HG03095 (cell line): Measurements from ENCODE around the gene HOXD1.

Experiments
- ATAC-seq: cut with Tn5 transposase; IDR thresholded peaks from one replicate; pipeline ENCODE4 v1.9.1; 2021; ENCODE audit warnings: moderate library complexity; ENCODE audit not compliant: unreplicated experiment

HOXD1 gene

DNA sequence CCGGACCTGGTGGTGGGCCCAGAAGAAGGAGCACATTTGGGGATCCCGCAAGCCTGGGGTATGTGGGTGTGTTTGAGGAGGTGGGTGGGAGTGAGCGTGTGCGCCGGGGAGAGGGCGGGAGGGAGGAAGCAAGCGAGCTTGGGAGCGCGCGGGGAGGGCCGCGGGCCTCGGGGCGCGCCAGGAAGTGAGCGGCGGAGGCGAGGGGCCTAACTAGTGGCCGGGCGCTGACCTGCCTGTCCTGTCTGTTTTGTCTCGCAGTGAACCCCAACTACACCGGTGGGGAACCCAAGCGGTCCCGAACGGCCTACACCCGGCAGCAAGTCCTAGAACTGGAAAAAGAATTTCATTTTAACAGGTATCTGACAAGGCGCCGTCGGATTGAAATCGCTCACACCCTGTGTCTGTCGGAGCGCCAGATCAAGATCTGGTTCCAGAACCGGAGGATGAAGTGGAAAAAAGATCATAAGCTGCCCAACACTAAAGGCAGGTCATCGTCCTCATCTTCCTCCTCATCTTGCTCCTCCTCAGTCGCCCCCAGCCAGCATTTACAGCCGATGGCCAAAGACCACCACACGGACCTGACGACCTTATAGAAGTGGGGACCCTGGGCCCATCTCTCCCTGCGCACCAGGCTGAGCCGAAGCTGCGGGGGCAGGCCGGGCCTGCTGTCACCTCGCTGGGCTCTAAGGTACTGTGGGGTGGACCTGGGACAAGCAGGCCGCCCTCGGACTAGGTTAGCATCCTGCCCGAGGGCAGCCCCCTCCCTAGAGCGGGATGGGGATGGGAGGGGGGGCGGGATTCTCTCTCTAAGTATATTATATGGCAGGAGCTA lies 35.9 kb upstream of the HOXD1 start:
- ATAC-seq = no peak

DNA sequence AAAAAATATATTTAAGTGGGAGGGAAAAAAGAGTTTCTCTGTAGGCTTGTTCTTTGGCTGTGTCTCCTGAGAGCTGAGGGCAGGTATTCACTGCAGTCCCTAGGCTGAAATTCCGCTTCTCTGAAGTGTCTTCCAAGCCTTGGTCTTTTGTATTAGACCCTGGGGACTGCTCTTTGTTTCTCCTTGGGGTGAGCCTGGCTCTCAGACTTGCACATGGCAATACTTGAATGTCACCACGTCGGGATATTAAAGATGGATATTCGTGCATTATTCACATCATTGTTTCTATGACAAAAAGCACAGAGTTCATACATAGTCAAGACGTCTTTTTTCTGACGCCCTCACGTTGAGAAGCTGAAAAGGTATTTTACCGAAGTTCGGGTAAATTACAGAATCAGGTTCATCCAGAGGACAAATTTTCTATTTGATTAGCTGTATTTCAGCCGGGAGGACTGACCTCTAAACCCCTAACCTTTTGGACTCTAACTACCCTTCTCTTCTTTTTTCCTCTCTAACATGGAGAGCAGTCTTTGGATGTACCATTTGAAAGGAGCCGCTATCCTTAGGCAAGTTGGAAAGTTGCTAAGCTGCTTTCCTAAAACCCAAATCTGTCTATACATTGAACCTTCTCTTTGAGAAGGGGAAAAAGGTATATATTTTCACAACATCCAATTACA lies 33.8 kb upstream of the HOXD1 start:
- ATAC-seq = no peak

DNA sequence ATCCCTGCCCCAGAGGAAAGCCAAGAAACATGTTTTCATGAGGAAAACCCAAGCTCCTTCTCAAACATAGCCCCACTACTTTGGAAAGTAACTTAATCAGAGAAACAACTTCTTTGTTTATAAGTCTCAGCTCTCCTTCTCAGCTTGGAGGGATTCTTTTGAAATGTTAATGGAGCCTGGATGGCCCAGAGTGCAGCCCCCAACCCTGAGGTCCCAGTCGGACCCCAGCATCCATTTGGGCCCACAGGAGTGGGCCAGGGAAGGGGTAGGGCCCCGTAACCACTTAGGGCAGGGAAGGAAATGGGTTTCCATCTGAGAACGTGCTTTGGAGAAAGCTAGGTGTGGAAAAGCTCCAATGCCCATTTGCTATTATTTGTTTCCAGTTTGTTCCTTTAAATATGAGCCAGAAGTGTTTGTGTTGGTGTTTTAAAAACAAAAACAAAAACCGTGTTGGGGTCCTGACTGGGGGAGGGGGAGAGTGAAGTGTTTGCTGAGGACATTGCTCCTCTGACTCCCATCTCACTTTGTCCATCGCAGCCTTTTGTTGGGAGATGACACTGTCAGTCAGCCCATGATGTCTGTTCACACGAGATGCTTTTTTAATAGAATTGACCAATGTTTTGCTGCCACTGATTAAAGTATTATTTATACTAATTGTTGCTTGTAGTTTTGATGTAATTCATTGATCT lies 33.0 kb upstream of the HOXD1 start:
- ATAC-seq = no peak

DNA sequence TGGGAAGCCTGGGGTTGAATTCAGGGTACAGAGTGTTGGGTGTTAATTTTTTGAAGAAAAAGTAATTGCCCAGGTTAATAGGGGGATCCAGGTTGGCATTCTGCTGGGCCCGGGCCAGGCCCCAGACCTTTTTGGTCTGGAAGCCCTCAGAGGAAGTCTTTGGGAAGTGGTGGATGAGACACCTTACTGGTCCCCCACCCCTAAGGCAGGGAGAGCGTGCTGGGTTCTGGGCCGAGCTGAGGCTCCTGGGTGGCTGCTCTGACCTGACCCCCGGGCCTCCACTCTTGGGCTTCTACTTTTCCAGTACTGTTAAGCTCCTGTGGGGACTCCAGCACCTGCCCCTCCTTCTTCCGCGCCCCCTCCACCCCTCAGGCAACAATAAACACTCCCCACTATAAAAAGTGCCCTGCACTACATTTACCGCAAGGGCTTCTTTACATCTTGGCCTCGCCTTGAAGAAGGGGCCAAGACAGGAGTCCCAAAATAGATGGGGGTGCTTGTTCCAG lies 32.1 kb upstream of the HOXD1 start:
- ATAC-seq = no peak

DNA sequence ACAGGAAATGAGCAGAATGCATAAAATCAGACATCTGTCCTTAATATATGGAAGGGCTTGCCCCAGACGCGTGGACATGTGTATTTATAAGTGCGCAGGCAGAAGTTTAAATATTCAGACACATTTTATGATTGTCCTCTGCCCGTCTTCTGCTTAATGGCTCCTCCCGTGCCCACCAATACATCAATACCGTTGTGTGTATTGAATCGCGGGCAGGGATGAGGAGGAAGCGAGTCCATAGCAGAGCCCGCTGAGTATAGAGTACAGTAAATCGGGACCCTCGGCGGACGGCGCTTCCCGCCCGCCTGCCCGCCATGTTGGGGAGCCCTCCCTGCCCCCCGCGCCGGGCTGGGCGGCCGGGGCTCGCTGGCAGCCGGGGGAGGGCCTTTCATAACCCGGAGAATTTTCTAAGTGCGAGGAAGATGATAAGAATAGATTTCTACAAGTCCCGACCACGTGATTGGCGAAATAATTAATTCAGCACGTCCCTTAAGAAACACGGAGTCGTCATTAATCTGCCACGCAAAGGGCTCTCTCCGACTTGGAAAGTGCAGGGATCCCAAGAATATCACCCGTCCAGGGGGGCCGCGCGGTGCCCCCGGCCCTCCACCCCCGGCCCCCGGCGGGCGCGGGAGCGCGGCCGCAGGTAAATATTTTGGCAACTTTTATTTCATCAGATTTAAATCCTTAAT lies 31.5 kb upstream of the HOXD1 start, which contains the start of gene HOXD3:
Gene HOXD3, plus strand, starts transcription at position 501 of the 692 bp plus-strand sequence. CDS start 11,808 bp downstream, outside the sequence.
- ATAC-seq = no peak

DNA sequence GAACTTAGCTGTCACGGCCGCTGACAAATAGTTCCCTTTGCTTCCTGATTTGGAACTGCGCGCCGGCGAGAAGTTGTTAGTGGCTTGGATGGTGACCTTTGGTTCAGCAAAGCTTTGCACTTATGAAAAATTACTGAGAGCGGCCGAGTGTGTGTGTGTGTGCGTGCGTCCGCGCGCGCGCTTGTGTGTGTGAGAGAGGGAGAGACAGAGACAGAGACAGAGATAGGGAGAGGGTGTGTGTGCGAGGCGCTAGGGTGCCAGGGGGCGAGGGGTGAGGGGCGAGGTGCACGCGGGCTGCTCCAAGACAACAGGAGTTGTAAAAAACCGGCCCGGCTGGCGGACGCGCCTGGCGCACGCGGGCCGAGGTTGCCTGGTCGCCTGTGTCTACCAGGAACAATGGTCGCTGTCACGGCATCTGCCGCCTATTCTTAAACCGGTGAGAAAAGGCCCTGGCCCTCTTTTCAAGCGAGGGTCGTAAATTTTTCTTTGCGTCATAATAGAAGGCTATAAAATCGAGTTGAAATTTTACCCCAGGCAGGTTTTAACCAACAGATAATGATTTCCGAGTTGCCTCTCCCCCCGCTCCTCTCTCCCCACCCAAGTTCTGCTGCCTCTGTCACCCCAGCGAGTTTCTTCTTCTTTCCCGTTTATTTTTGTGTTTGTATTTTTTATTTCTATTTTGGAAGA lies 30.8 kb upstream of the HOXD1 start:
- no peak for ATAC-seq

DNA sequence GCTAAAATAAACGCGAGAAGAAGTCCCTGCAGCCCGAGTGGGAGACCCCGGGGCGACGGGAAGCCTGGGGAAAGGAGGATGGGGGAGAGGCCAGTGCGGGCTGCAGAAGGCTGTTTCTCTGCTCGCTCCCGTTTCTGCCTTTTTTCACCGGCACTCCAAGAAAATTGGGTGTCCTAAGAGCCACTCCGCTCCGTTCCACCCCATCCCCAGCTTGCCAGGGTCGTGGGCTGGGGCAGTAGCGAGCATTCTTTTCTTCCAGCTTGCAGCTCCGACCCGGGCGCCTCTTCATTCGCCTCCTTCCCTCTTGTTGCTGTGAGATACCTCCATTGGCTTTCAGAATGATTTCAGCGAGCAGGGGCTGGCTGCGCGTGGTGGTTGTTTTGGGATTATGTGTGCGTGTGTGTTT lies 30.3 kb upstream of the HOXD1 start:
- no peak for ATAC-seq

DNA sequence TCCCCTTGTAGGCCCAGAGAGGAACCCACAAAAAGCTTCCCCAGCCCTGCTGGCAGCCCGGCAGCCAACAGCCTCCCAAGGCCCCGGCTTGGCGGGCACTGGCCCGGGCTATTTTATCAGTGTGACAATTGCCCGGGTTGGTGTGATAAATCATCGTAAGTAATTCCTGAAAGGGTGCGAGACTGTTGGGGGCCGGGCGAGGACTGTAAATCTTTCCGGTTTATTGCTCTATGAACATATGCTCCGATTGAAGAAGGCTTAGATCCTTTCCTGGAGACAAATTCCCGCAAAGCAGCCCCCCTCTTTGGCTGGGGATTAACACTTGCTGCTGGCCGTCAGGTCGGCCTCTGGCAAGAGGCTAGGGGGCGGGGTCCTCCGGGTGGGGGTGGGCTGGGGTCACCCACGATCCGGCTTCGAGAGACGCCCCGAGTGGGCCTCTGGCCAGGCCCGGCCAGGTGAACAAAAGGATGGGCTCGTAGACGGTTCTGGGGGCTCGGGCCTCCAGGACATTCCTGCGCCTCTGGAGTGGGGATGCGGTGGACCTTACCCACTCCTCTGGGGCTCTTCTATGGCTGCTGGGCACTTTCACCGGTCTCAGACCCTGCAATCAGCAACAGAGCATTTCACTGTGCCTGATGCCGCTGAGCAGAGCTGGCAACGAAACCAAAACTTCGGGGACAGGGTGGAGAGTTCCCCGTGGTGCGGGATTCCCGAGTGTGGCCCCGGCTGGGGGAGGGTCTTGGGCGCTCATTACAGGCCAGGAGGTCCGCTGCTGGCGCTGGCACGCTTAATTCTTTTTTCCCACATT lies 29.4 kb upstream of the HOXD1 start:
- ATAC-seq = no peak

DNA sequence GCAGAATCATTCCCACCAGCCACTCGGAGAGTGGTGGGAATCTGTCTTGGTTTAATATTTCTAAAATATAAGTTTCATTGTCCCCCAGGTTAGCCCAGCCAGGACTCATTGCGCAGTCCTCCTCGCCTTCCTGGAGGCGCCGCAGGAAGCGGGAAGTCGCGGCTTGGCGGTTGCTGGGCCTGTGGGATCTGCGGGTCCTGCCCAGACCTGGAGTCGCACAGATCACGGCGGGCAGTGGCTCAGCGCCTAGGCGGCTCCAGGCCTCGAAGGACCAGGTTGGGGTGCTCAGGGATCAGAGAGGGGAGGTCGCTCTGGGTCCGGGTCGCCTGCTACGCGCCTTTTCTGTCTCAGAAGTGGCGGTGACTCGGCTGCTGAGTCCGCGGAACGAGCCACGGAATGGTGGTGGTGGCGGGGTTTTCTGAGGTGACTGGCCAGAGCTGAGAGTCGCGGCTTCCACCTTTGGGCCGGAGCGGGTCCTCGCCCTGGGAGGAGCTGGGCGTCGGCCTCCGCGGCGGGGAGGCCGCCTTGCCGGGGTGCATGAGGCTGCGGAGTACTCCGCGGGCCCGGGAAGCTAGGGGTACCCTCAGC lies 28.7 kb upstream of the HOXD1 start:
- no peak for ATAC-seq

DNA sequence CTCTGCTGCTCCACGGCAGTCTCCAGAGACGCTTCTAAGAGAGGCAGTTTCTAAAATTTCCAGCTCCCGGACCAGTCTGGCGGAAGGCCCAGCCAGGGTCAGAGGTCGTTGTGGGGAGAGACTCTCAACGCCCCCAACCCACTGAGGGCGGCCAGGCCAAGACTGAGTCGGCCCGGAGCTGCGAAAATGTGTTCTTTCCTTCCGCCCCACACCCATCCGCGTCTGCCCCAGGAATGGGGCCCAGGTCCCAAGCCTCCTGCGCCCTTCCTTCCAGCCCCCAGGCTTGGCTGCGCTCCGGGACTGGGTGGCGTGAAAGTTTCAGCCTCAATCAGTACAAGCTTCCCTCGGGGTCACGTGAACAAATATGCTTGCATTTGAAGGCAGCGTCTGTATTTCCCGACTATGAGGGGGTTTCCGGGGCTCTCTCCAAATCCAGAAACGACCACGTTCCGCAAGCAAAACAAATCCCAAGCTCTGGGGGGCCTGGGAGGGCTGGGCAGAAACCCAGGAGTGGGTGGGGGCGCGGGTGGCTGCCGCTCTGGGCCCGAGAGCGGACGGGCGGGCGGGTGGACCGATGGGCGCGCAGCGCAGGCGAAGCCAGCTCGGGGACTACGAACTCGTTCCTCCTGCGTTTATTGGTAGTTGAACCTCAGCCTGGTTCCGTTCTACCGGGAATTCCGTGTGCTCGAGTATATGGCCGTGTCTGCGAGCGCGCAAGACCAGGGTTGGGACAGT lies 28.1 kb upstream of the HOXD1 start:
- ATAC-seq = no peak

DNA sequence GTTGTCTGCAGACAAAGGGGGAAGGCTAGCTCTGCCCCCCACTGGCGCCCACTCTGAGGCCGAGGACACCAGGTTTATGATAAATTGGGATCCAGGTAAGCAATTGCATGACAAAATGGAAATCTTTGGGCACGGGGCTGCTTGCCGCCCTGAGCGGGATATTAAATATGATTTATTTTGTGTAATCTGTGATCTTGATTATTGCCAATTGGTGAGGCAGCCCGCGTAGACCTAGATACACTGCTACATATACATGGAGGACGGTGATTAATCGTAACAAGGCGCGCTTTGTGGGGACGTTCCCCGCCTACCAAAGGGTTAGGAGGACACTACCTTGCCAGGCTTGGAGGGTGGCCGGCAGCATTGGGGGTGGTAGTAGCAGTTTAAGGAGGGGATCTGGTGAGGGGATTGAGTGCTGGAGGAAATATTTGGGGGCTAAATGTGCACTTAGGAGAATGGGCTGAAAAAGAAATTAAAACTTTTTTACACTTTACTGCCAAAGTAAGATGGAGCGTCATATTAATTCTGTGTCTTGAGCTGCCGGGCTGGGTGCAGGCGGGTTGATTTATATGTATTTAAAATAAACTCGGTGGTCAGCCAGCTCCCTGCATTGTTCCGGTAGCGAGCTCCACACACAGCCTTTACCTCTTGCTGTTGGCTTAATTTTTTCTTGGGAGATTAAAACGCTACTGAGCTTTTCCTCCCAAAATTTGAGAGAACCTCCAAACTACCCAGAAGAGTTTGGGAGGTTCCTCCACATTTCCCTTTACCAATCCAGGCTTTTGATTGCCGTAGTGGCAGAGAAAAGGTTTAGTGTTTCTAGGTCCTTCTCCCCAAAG lies 27.3 kb upstream of the HOXD1 start:
- no peak for ATAC-seq

DNA sequence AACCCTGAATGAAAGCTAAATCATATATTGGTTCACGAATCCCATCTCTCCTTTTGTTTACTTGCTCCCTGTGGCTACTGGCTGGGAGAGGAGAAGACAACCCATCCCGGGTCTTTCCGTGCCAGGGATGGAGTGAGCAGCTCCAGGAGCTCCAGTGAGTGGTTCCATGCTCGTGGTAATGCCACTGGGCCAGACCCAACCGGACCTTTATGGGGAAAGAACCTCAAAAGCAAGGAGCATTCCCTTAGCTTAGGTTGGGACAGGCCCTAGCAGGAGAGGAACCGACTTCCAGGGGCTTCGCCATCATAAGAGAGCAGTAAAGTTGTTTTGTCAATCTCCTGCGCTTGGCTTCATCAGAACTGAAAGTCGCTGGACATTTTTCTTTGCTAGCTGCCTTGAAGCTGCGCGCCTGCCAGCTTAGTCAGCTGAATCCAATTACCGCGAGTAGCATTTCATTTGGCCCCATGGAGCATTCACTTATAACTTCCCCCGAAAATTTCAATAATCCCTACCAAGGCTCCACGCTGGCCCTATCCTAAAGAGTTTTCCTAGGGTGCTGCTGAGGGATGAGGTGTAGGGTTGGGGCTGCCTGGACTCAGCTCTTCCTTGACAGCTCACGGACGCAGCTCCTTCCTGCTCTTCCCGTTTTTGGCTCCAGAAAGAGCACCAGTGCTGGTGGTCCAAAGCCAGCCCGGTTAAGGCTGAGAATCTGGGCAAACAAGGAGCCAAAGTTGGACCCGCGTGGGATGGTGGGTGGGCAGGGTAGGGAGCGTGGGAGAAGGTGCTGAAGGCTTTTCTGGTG lies 26.4 kb upstream of the HOXD1 start:
- no peak for ATAC-seq

DNA sequence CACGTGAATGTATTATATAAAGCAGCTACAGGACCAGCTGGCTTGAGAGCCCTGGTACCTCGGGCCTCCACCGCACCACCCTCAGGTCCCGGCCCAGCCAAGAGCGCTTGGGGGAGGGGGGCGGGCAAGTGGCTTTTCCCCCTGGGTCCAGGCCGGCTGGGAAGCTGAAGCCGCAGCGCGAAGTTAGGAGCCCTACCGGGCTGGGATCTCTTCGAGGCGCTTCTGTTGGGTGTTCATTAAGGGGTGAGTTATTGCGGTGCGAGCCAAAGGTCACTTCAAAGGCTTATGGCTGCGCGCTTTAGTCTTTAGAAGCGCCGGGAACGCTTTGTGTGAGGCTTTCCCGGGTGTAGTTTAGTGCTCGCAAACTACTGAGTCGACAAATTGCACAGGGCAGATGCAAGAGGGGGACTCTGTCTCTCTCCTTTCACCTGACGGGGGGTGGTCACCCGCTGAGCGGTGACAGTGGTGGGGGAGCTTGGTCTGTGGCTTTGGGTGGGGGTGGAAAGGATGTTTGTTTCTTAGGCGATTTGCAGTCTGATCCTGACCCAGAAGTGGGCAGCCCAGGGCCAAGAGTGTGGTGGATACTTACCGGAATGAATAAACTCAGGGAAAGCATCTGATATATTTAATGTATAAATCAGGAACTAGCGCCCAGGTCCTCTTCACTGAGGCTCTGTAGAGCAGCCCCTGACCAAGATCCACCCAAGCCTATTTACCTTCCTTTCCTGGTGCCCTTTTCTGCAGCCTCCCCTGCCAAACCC lies 25.4 kb upstream of the HOXD1 start:
- no peak for ATAC-seq

DNA sequence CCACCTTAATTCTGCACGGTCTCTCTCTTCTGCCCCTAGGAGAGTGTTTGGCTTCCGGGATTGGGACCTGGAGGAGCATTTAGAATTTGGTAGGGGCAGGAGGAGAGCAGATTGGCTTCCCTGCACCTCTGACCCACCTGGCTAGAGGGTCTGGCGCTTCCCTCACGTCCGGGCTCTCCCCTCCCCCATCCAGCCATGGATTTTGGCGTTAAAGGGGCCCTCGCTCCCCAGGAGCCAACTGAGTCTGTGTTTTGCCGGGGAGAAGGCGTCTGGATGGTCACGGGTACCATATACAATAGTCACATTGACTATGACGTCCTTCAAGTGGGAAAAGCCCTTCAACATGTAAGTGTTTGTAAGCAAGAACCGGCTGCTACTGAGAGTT lies 24.8 kb upstream of the HOXD1 start:
- ATAC-seq = no peak

DNA sequence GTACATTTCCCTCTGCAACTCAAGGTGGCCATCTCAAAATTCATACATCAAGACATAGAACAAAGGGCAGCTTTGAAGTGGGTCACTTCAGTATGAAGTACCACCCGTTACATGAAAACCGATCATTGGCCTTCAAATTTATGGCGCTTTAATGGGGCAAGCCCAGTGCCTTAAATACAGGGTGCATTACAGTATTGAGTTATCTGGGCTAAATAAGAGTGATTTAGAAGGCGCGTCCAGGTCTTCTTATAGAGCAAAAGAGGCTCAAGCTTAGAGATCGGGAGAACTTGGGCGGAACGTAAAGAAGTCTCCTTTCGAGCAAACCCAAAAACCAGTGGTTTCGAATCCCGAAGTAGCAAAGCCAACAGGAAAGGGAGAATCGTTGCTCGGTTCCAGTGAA lies 24.3 kb upstream of the HOXD1 start:
- ATAC-seq = no peak
